ENCODE data around the gene CAPN15. TPM values are rescaled to one million over a fixed set of nuclear protein-coding genes. Genes with fewer than 3 reads are reported as not detected.

The CAPN15 gene
- total RNA-seq, 6 donors from 2014 or later, result 27.3 to 84.5 (median 66.1) TPM

DNA sequence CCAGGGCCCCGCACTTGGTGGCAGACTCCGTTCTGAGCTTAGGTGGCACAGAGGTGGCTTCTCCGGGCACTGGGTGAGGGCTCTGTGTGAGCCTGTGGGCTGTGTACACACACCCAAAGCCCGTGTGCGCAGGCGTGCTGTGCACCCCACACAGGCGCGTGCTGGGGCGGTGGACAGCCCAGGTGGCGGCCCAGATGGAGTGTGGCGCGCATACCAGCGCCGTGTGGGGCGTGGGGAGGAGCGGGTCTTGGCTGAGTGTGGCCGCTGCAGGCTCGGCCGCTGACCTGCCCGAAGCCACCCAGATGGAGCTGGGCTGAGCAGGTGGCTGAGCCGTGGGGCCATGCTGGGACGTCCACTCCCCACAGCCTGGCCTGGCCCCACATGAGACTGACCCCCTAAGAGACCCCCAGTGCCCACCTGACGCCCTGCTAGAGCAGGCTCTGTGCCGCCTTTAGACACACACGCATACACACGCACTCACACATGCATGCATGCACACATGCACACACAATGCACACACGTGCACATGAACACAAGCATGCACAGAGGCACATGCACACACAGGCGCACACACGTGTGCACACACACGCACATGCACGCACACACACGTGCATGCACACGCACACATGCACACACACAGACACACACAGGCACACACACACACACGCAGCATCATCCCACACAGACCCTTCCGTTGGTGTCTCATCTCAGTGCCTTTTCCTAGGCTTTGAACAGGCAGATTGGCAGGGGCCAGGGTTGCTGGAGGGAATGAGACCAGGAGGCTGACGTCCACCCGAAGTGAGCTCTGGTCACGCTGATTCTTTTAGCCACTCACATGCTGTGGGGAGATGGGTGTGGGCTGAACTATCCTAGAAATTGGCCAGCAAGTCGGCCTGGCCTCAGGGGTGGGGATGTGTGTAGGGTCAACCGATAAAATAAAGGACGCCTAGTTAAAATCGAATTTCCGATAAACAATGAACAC, 34.7 kb downstream of the CAPN15 start:
- Histone ChIP-seq H3K27me3 (peaks cover 1 to 30% (median 14%) of the 10 kb centered on the region in 4 donors), H3K36me3 (no peaks in the 10 kb centered on the region), H3K4me1 (peaks cover 14 to 41% (median 18%) of the 10 kb centered on the region in 4 donors), H3K4me3 (no peak overlapping the region), H3K27ac (no peak overlapping the region), H3K9me3 (no peaks in the 10 kb centered on the region)
- TF ChIP-seq EP300 (IDR thresholded peaks at IDR 0.05) (no peak), POLR2A (IDR thresholded peaks at IDR 0.05) (no peak), POLR2AphosphoS5 (IDR thresholded peaks at IDR 0.05) (no peak)
- TF ChIP-seq, protein P1, sequence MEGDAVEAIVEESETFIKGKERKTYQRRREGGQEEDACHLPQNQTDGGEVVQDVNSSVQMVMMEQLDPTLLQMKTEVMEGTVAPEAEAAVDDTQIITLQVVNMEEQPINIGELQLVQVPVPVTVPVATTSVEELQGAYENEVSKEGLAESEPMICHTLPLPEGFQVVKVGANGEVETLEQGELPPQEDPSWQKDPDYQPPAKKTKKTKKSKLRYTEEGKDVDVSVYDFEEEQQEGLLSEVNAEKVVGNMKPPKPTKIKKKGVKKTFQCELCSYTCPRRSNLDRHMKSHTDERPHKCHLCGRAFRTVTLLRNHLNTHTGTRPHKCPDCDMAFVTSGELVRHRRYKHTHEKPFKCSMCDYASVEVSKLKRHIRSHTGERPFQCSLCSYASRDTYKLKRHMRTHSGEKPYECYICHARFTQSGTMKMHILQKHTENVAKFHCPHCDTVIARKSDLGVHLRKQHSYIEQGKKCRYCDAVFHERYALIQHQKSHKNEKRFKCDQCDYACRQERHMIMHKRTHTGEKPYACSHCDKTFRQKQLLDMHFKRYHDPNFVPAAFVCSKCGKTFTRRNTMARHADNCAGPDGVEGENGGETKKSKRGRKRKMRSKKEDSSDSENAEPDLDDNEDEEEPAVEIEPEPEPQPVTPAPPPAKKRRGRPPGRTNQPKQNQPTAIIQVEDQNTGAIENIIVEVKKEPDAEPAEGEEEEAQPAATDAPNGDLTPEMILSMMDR (IDR thresholded peaks at IDR 0.05), result no peak
- DNase-seq (no peak), ATAC-seq (ENCODE audit: low FRiP score in 2 of 2) (no peak)
- 80 to 81% methylated on average over 22 to 42 of the region's 43 CpGs for WGBS, 2 donors

DNA sequence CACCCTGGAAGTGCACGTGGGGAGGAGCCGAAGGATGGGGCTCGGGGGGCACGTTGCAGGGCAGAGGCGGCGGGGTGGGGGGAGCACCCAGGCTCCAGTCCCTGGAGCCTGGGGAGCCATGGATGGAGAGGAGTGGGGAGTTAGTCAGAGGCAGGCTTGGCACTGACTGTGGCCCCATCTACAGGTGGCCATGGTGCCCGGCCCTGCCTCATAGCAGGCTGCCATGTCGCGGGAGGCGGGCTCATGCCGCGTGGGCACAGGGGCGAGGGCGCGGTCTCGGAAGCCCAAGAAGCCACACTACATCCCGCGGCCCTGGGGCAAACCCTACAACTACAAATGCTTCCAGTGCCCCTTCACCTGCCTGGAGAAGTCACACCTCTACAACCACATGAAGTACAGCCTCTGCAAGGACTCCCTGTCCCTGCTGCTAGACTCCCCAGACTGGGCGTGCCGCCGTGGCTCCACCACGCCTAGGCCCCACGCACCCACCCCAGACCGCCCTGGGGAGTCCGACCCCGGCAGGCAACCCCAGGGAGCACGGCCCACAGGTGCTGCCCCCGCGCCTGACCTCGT, 35.6 kb downstream of the CAPN15 start:
- Histone ChIP-seq H3K36me3 (no peaks in the 10 kb centered on the region), H3K4me1 (peaks cover 19 to 48% (median 25%) of the 10 kb centered on the region in 4 donors), H3K27me3 (peaks cover 1 to 28% (median 14%) of the 10 kb centered on the region in 4 donors), H3K9me3 (no peaks in the 10 kb centered on the region), H3K27ac (no peak overlapping the region), H3K4me3 (no peak overlapping the region)
- DNase-seq (no peak), ATAC-seq (ENCODE audit: low FRiP score in 2 of 2) (no peak)
- TF ChIP-seq POLR2A (IDR thresholded peaks at IDR 0.05) (no peak), EP300 (IDR thresholded peaks at IDR 0.05) (no peak), POLR2AphosphoS5 (IDR thresholded peaks at IDR 0.05) (no peak)
- TF ChIP-seq, protein P1 (IDR thresholded peaks at IDR 0.05), result no peak
- WGBS, 2 donors, result 80 to 90% methylated on average over 26 to 28 of the region's 30 CpGs

DNA sequence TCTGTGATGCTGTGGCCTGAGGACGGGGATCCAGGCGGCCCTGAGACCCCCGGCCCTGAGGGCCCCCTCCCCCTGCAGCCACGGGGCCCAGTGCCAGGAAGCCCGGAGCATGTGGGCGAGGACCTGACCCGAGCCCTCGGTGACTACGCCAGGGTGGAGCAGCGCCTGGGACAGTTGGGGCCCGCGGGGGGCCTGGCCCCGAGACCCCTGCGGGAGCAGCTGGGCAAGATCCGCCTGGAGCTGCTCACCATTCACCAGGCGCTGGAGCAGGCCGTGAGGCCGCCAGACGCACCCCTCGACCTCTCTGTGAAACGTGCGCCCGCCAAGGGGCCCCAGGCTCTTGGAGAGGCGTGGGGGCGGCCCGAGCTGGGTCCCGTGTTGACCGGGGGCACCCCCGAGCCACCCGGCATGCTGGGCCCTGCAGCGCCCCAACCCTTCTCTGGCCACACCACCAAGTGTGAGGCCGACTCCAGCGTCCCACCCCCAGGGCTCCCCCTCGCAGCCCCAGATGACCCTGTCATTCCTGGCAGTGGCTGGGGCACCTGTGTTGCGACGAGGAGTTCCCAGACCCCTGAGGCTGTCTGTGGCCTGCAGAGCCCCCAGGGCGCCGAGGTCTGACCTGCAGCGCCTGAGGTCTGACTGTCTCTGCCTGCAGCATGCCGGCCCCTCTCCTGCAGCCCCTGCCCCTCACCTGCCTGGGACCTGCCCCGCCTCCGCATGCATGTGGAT, 37.3 kb downstream of the CAPN15 start:
- TF ChIP-seq EP300 (IDR thresholded peaks at IDR 0.05) (no peak), POLR2AphosphoS5 (IDR thresholded peaks at IDR 0.05) (no peak), POLR2A (IDR thresholded peaks at IDR 0.05) (no peak)
- TF ChIP-seq, protein P1 (IDR thresholded peaks at IDR 0.05), result no peak
- no peak overlapping the region for H3K27ac ChIP-seq
- WGBS, 2 donors, result 76 to 93% methylated on average over 13 to 19 of the region's 42 CpGs

DNA sequence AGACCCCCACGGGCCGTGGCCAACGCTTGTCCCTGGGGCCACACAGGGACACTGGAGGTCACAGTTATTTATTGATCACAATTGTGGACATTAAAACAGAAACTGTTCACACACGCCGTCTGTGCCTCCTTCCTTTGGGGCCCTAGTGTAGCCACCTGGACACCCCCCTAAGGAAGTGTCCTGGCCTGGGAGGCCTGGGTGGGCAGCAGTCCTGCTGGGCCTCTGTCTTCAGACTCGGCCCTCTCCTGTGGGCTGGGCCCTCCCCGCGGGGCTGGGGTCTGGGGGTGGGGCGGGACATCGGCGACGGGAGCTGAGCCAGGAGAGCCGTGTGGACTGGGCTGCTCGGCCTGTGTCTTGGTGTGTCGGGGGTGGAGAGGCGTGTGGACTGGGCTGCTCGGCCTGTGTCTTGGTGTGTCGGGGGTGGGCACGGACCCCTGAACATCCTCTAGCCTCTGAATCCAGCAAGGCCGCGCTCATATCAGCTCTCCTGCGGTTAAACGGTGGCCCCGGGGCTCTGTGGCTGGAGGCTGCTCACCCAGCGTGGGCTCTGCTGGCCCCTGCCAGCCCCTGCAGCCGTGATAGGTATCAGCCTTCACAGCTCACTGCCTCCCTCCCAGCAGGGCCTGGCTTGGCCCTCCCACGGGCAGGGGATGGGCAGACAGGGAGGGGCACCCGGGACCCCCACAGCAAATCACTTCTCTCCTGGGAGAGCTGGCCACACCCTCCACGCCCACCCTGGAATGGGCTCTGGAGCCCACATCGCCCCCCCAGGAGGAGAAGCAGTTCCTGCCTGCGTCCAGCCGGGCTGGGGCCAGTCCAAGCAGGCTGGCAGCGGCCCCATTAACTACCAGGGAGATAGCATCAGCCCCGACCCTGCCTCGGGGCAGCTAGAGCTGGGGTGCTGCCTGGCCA, 38.2 kb downstream of the CAPN15 start:
- DNase-seq, result no peak
- H3K27ac ChIP-seq, result peak overlapping the region in 1 of 4 donors; percentile 69
- TF ChIP-seq, protein P1 (IDR thresholded peaks at IDR 0.05), result no peak
- TF ChIP-seq POLR2A (IDR thresholded peaks at IDR 0.05) (no peak), POLR2AphosphoS5 (IDR thresholded peaks at IDR 0.05) (no peak), EP300 (IDR thresholded peaks at IDR 0.05) (no peak)
- no peaks in the 10 kb centered on the region for H3K36me3 ChIP-seq
- no peak for ATAC-seq (ENCODE audit: low FRiP score in 2 of 2)
- 63 to 67% methylated on average over 4 to 35 of the region's 35 CpGs for WGBS, 2 donors
- peaks cover 27 to 54% (median 36%) of the 10 kb centered on the region in 4 donors for H3K4me1 ChIP-seq
- H3K9me3 ChIP-seq, result no peaks in the 10 kb centered on the region
- no peak overlapping the region for H3K4me3 ChIP-seq
- H3K27me3 ChIP-seq, result peaks cover 0 to 10% (median 5%) of the 10 kb centered on the region in 4 donors

More for the DNA sequence above, 37.3 kb downstream of the CAPN15 start:
- ATAC-seq (ENCODE audit: low FRiP score in 2 of 2) (no peak), DNase-seq (no peak)
- H3K9me3 ChIP-seq, result no peaks in the 10 kb centered on the region
- H3K27me3 ChIP-seq, result peaks cover 0 to 17% (median 9%) of the 10 kb centered on the region in 4 donors
- no peak overlapping the region for H3K4me3 ChIP-seq
- H3K36me3 ChIP-seq, result no peaks in the 10 kb centered on the region
- peaks cover 24 to 57% (median 36%) of the 10 kb centered on the region in 4 donors for H3K4me1 ChIP-seq
